Right hindlimb (tissue), 1 donor: ENCODE results near the gene TK2.

ENCODE experiments used
- DNase-seq: peaks from one replicate; pipeline ENCODE4 v3.0.0-alpha.2; 2018

The TK2 gene

DNA sequence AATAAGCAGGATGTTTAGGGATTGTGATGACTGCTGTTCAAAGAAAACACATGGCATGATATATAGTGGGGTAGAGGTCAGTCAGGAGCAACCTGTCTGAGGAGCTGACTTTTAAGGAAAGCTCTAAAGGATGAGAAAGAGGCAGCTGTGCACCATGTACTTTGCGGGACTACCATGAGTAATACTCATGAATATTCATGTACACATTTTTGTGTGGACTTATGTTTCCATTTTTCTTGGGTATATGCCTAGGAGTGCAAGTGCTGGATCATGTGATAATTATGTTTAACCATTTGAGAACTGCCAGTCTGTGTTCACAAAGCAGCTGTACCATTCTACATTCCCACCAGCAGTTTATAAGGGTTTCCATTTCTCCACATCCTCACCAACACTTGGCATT, 87.0 kb downstream of the TK2 start:
- DNase-seq = no peak

- DNase-seq = no peak
These were observed 89.2 kb downstream of the TK2 start for GRCh38 chr16:66460703-66461102.

GRCh38 chr16:66459878-66460277, 90.0 kb downstream of the TK2 start:
- no peak for DNase-seq

- no peak for DNase-seq
These were observed 91.1 kb downstream of the TK2 start for GRCh38 chr16:66458853-66459252.

DNA sequence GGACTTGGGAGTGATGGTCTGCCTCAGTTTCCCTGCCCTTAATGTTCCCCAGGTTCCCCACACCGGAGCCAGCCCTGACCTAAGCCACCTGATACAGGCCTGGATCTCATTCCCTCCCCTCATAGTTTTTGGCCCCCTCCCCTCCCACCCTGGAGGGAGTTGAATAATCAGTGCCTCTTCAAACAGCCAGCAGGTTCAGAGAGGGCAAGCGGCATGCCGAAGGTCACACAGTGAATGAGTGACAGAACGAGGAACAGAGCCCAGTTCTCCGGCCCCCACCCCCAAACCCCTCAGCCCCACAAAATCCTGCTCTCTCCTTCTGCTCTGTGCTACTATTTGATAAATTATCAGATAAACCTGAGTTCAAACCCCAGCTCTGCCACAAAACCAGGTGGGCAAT, 91.6 kb downstream of the TK2 start:
- DNase-seq = no peak
